NT2/D1 (cell line): ENCODE measurements around the gene KRAS.

Experiments
- SUZ12 ChIP-seq: IDR thresholded peaks from 2 replicates; pipeline ENCODE4 v1.6.1; 2011; ENCODE audit not compliant: insufficient read length, insufficient read depth; ENCODE audit errors: extremely low read depth
- YY1 ChIP-seq: IDR thresholded peaks from 2 replicates; pipeline ENCODE4 v1.6.1; 2011; ENCODE audit not compliant: insufficient read length, insufficient read depth
- ZNF274 ChIP-seq: IDR thresholded peaks from 2 replicates; pipeline ENCODE4 v1.6.1; 2011; ENCODE audit warnings: mild to moderate bottlenecking, low read depth, low read length

GRCh38 chr12:25243680-25243990 is 7.1 kb downstream of the KRAS start:
- TF ChIP-seq ZNF274 (no peak), SUZ12 (no peak), YY1 (no peak)
